ENCODE data around the gene ABCA12.
A peak's percentile ranks its signal among the peaks of the same experiment; 100 is the strongest.

ABCA12 gene

GRCh38 chr2:215145611-215146010 is 7.2 kb upstream of the ABCA12 start:
- TF ChIP-seq POLR2A (IDR thresholded peaks at IDR 0.05; ENCODE audit: low read depth, low read length) = no peak
- no peak for DNase-seq (ENCODE audit: insufficient read length, low spot score)
- FAIRE-seq = no peak

DNA sequence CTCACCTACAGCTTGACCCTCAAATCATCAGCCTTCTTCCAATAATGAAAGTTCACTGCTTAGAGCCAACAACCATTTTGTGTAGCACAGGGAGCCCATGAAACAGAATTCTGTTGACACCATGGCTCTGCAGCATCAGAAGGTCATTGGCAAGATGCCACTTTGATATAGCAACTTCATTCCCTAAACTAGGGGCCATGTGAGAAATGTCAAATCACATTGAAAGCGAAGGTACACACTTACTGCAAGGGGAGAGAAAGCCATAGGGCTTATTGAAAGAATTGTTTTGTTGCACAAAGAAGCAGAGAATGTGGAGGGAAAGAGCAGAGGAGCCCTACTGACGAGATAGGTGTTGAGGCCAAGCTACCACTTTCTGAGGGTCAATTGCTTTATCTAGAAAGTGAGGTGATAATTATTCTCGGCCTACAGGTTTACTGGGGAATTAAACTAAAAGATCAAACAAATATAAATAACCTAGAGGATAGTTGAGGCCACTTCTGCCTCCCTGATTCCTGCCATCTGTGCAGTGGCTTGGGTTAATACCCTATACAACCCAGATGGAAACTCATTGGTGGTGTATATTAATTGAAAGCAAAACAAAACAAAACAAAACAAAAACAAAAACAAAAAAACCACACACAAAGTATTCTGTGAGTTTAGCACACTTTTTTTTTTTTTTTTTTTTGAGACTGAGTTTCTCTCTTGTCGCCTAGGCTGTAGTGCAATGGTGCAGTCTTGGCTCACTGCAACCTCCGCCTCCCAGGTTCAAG is 5.9 kb upstream of the ABCA12 start:
- no peak for DNase-seq (ENCODE audit: insufficient read length, low spot score)
- no peak for TF ChIP-seq POLR2A (IDR thresholded peaks at IDR 0.05; ENCODE audit: low read depth, low read length)
- no peak for FAIRE-seq

DNA sequence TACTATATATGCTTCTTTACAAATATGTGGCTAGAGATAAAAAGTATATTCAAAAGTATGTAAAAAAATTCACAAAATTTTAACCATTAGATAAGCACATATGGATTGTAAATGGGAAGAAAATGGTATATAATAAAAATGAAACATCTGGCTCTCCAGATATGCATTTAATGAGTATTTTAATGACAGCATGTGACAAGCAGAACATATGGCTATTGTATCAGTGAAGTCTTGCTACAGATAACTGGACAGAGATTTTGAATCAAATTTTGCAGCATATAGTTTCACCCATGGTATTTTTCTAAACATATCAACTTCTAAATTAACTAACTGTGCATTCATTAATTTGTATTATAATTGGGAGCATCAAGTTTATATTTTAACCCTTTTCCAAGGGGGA is 5.0 kb upstream of the ABCA12 start:
- FAIRE-seq = no peak
- DNase-seq (ENCODE audit: insufficient read length, low spot score) = no peak
- no peak for TF ChIP-seq POLR2A (IDR thresholded peaks at IDR 0.05; ENCODE audit: low read depth, low read length)

- TF ChIP-seq POLR2A (IDR thresholded peaks at IDR 0.05; ENCODE audit: low read depth, low read length) = no peak
- FAIRE-seq = no peak
- no peak for DNase-seq (ENCODE audit: insufficient read length, low spot score)
Observed at GRCh38 chr2:215141706-215142105, 3.3 kb upstream of the ABCA12 start.

GRCh38 chr2:215140166-215140707 is 1.8 kb upstream of the ABCA12 start:
- TF ChIP-seq POLR2A (IDR thresholded peaks at IDR 0.05; ENCODE audit: low read depth, low read length) = no peak
- no peak for DNase-seq (ENCODE audit: insufficient read length, low spot score)
- FAIRE-seq = peak; percentile 20

GRCh38 chr2:215137741-215138340 is 585 bp downstream of the ABCA12 start:
- peak; percentile 58 for FAIRE-seq
- peak; percentile 2 for DNase-seq (ENCODE audit: insufficient read length, low spot score)
- TF ChIP-seq POLR2A (IDR thresholded peaks at IDR 0.05; ENCODE audit: low read depth, low read length) = no peak

DNA sequence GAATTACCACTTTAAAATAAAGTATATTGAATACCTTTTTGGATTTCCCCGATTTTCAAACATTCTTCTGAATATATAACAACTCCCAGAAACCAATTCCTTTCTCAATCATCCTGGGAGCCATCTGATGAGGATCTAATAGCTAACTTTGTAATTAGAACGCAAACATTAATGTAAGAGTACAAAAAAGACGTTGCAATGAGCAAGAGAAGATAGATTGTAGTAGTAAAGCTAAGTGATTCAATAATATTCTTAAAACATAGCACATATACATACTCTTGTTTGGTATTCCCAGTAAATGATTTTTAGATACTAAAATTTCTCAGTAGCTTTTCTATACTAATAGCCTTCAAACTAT is 1.1 kb downstream of the ABCA12 start:
- FAIRE-seq (no peak), DNase-seq (ENCODE audit: insufficient read length, low spot score) (no peak)
- no peak for TF ChIP-seq POLR2A (IDR thresholded peaks at IDR 0.05; ENCODE audit: low read depth, low read length)

DNA sequence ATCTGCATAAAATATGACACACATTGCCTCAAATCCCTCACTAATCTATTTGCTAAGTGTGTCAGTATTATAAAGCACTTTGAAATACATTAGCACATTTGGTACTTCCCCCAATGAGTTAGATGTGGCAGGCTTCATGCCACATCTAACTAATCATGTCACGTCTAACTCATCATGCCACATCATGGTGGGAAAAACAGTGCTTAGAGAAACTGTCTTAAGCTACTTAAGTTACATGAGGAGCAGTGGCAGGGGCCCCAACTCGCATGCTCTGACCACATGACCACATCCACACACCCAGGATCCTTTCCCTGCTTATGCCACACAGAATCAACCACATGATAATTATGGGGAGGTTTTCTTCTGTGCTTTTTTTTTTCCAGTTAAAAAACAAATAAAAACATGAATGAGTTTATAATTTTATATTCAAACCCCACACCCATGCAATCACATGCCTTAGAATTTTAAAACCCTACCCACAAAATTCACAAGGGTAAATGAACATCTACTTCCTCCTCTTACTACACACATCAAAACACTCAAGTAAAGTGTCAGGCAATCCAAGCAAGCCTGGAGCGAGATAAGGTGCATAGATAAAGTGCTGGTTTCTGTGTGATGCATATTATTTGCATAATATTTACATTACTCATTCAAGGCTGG is 1.6 kb downstream of the ABCA12 start:
- DNase-seq (ENCODE audit: insufficient read length, low spot score) (no peak), FAIRE-seq (peak; percentile 30)
- TF ChIP-seq POLR2A (IDR thresholded peaks at IDR 0.05; ENCODE audit: low read depth, low read length) = no peak

DNA sequence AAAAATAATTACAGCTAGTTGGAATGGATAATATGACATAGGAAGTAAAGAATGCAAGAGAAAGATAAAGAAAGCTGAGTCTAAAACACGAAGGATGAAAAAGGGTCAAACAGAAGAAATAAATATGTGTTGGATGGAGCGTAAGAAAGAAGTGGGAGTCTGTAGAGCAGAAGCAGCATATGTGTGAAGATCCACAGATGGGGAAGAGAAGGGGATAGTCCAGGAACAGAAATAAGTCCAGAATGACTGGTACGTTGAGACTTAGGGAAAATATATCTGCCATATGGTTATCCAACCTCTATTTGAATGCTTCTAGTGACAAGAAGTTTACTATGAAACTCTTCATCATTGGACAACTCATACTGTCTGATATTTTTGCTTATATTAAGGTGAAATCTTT is 18.0 kb downstream of the ABCA12 start:
- DNase-seq (ENCODE audit: insufficient read length, low spot score) = no peak
- TF ChIP-seq POLR2A (IDR thresholded peaks at IDR 0.05; ENCODE audit: low read depth, low read length) = no peak
- no peak for FAIRE-seq

DNA sequence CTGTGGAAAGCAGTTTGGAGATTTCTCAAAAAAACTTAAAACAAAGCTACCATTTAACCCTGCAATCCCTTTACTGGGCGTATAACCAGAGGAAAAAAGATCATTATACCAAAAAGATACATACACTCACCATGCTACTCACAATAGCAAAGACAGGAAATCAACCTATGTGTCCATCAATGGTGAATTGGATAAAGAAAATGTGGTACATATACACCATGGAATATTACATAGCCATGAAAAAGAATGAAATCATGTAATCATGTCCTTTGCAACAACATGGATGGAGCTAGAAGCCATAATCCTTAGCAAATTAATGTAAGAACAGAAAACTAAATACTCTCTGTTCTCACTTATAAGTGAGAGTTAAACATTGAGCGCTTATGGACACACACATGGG is 18.6 kb downstream of the ABCA12 start:
- no peak for DNase-seq (ENCODE audit: insufficient read length, low spot score)
- no peak for FAIRE-seq
- TF ChIP-seq POLR2A (IDR thresholded peaks at IDR 0.05; ENCODE audit: low read depth, low read length) = no peak

- DNase-seq (ENCODE audit: insufficient read length, low spot score) (no peak), FAIRE-seq (no peak)
- no peak for TF ChIP-seq POLR2A (IDR thresholded peaks at IDR 0.05; ENCODE audit: low read depth, low read length)
Observed at GRCh38 chr2:215110918-215111317, 27.5 kb downstream of the ABCA12 start.

GRCh38 chr2:215107216-215108056 is 31.0 kb downstream of the ABCA12 start:
- FAIRE-seq (no peak), DNase-seq (ENCODE audit: insufficient read length, low spot score) (no peak)
- TF ChIP-seq POLR2A (IDR thresholded peaks at IDR 0.05; ENCODE audit: low read depth, low read length) = no peak

DNA sequence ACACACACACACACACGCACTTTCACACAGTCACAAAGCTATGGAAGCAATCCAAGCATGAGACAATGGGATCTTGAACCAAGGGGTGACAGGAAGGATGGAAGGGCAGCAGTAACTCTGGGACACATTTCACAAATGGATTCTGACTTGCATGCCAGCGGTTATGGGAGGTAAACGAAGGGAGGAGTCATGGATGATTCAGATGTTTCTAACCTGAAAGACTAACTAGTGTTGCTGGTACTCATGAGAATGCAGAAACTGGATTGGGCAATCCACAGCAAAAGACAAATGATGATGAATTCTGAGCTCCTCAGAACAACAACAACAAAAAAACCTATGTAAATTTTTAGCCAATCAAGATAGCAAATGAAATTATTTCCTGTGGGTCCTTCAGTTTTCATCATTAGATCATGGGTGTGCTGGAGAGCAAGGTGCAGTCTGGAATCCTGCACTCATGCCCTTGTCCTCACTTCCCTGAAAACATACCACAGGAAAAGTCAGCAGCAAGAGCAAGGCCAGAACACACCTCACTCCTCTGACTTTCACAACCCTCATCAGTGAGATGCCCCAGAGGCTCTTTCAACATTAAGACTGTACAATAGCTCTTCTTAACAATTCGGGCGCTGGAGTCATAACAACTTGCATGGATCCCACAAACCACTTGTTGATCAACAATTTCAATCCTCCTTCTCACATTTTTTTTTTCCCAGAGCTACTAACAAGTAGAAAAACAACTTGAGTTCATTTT is 32.6 kb downstream of the ABCA12 start:
- TF ChIP-seq POLR2A (IDR thresholded peaks at IDR 0.05; ENCODE audit: low read depth, low read length) = no peak
- DNase-seq (ENCODE audit: insufficient read length, low spot score) (no peak), FAIRE-seq (no peak)

All from H54 (cell line).